Urinary bladder (tissue), 4 donors: ENCODE measurements around the gene NRXN2. TPM values are rescaled to one million over a fixed set of nuclear protein-coding genes. Genes with fewer than 3 reads are reported as not detected.

Source experiments
- DNase-seq: peaks from one replicate; pipeline ENCODE4 v3.0.0-alpha.2; 2015; ENCODE audit errors: extremely low spot score
- H3K27ac ChIP-seq: one replicate; pipeline ENCODE4 v1.5.1; 2013; ENCODE audit warnings: low read depth, mild to moderate bottlenecking, moderate library complexity
- H3K36me3 ChIP-seq: one replicate; pipeline ENCODE4 v1.6.1; 2013; ENCODE audit warnings: mild to moderate bottlenecking, moderate library complexity; ENCODE audit not compliant: insufficient read depth
- H3K4me1 ChIP-seq: one replicate; pipeline ENCODE4 v1.6.1; 2013; ENCODE audit warnings: mild to moderate bottlenecking, moderate library complexity; ENCODE audit not compliant: insufficient read depth
- H3K4me3 ChIP-seq: one replicate; pipeline ENCODE4 v1.5.1; 2013; ENCODE audit warnings: low read depth, low read length
- WGBS: extraction: QIAGEN DNeasy Blood & Tissue Kit; methylation state at CpG from one replicate; pipeline ENCODE4 v1.1.7; 2013; 5-methylcytosine and 5-hydroxymethylcytosine counted together
- polyA plus RNA-seq: library from polyadenylated mRNA; stranded (reverse); fragments of 200-250 nt; gene quantifications from one replicate; pipeline ENCODE4 v1.2.3, GENCODE V29; 2013
- total RNA-seq: library from RNA; depleted of rRNA; stranded (reverse); fragments of >200 nt; gene quantifications from one replicate; pipeline ENCODE4 v1.2.3, GENCODE V29; 2014
- donor health status: healthy with polysubstance abuse.
- donor health status: healthy.

The NRXN2 gene
- total and polyA plus RNA-seq, 2 donors, result 11.5 to 30.5 TPM

DNA sequence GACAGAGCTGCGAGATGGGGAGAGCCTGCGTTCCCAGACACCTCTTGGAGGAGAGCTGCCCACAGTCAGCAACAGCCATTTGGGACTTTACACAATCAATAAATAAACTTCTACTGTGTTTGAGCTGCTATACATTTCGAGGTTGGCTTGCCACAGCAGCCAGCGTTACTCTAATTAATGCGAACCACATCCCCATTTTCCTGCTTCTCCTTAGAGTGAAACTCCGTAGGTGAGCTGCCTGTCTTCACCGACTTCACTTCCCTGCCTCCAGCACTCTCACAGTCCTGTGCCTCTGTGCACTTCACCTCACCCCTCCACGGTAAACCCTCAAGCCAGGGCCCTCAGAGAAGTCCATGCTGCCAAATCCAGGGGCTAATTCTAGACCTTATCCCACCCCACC, 137.8 kb downstream of the NRXN2 start:
- Histone ChIP-seq H3K27ac (no peak overlapping the region), H3K36me3 (no peaks in the 10 kb centered on the region), H3K4me1 (no peaks in the 10 kb centered on the region), H3K4me3 (no peak overlapping the region)
- 65% methylated on average over 8 of the region's 8 CpGs for WGBS
- no peak for DNase-seq

DNA sequence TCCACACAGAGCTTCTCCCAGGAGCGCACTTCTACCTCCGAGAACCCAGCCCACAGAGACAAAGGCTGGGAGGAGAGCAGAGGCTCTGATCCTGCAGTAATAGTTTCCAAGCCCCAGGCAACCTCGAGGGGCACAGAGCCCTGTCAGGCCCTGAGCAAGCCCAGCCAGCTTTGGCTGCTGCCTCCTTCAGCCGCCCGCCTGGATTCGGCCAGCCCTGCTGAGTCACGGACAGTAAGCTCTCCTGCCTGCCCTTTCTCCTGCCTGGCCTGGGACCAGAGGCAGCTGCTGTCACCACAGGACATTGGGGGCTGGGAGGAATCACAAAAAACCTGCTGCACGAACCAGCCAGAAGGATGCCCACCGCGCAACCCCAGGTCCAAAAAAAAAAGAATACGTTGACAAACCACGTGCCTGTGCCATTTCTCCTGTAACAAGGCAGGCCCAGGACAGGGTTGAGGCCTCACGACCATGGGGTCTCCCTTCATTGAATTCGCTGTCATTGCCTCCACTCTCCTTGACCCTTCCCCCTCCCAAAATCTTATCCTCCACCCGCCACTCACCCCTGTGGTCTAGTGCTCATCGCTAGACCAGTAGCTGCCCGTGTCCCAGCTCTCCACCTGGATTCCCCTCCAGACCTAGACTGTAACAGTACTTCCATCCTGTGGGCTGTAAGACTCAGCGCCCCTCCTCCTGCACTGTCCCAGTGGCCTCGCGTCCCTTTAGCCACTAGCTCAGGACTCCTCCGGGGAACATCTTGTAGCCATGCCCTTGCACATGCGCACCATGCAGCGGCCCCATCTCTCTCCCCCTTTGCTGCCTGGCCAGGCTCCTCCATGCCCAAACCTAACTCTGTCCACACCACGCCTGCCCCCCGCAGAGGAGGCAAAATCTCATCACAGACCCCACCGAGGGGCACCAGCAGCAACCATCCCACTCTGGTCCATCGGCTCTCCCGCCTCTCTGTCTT, 139.4 kb downstream of the NRXN2 start:
- Histone ChIP-seq H3K4me1 (no peaks in the 10 kb centered on the region), H3K36me3 (no peaks in the 10 kb centered on the region), H3K4me3 (no peak overlapping the region), H3K27ac (no peak overlapping the region)
- WGBS, result 85% methylated on average over 28 of the region's 28 CpGs
- DNase-seq, result no peak

DNA sequence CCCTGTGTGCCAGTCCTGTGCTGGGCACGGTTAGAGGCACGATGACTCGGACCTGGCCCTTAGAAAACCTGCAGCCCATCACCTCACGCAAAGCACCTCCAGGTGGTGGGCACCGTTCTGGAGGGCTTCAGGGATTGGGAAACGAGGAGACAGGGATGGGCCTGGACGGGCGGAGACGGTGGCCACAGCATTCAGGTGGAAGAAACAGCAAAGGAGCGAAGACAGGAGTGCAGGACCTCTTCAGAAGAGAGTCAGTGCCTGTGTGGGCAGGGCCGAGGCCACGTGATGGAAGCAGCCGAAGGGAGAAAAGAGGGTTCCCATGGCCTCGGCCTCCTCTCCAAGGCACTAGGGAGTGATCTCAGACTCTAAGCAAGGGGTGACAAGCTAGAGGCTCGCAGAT, 140.1 kb downstream of the NRXN2 start:
- no peak for DNase-seq

DNA sequence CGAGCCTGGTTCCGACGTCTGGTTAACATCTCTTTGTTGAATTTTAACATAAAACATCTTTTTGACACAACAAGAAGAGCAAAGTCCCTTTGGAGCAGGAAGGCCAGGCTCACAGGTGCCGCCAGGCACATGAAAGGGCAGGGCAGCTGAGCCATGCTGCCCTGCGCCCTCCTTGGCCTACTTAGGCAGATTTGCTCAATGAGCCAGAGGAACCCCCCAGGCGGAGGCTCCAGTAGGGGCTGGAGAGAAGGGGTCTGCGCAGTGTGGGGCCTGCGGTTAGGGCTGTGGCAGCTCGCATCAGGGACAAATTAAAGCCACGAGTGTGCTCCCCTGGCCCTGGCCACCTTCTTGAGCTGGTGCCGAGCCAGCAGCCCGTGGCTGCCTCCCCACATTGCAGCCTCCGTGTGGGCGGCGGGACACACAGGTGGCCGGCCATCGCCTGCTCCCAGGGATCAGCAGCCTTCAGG, 141.9 kb downstream of the NRXN2 start:
- DNase-seq, result no peak
- Histone ChIP-seq H3K4me1 (no peaks in the 10 kb centered on the region), H3K4me3 (no peak overlapping the region), H3K36me3 (no peaks in the 10 kb centered on the region), H3K27ac (no peak overlapping the region)
- WGBS, result 91% methylated on average over 17 of the region's 17 CpGs

More for the DNA sequence above, 140.1 kb downstream of the NRXN2 start:
- H3K36me3 ChIP-seq, result no peaks in the 10 kb centered on the region
- 90% methylated on average over 15 of the region's 15 CpGs for WGBS
- H3K4me3 ChIP-seq, result no peak overlapping the region
- no peak overlapping the region for H3K27ac ChIP-seq
- H3K4me1 ChIP-seq, result no peaks in the 10 kb centered on the region

DNA sequence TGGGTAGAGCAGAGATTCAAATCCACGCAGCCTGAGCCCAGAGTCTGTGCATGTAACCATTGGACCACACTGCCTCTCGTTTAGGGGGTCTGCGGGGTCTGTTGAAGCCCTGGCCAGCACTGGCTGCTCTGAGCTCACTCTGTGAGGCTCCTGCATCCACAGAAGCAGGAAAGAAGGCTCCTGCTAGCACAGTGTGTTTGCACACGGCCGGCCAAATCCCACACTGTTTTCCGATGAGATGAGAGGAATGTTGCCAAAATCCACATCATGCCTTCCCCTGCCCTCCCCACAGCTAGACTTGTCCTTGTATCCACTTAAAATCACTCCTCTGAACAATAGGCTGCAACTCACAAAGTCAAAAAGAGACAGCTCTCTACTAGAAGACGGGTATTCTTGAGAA, 142.6 kb downstream of the NRXN2 start:
- no peaks in the 10 kb centered on the region for H3K4me1 ChIP-seq
- DNase-seq, result no peak
- WGBS, result 50% methylated on average over 7 of the region's 7 CpGs
- H3K36me3 ChIP-seq, result no peaks in the 10 kb centered on the region
- H3K27ac ChIP-seq, result no peak overlapping the region
- no peak overlapping the region for H3K4me3 ChIP-seq

DNA sequence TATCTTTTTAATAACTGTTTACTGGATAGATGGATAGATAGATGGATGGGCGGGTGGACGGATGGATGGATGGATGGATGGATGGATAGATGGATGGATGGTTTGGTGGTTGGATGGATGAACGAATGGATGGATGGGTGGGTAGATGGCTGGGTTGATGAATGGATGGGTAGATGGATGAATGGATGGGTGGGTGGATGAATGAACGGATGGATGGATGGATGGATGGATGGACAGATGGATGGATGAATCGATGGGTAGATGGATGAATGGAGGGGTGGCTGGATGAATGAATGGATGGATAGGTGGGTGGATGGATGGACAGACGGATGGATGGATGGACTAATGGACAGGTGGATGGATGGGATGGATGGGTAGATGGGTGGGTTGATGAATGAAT, 145.8 kb downstream of the NRXN2 start:
- Histone ChIP-seq H3K36me3 (no peaks in the 10 kb centered on the region), H3K27ac (no peak overlapping the region), H3K4me3 (no peak overlapping the region), H3K4me1 (no peaks in the 10 kb centered on the region)
- no peak for DNase-seq
- 91% methylated on average over 6 of the region's 6 CpGs for WGBS

DNA sequence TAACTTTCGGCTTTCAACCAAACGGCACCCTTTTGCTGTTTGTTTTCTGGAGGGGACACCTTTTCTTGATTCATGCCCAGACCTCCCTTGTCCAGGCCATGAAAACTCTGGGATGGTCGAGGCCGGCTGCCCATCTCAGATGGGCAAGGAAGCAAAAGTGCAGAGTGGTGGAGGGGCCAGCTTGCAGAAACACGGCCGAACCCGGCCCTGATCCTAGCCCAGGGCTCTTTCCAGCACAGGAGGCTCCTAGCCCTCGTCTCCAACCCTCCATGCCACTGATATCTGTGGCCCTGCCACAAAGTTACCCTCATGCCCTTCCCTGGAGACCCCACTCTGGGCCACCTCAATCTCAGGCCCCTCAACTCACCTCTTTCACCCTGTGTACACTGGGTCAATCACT, 150.9 kb downstream of the NRXN2 start:
- DNase-seq, result no peak

DNA sequence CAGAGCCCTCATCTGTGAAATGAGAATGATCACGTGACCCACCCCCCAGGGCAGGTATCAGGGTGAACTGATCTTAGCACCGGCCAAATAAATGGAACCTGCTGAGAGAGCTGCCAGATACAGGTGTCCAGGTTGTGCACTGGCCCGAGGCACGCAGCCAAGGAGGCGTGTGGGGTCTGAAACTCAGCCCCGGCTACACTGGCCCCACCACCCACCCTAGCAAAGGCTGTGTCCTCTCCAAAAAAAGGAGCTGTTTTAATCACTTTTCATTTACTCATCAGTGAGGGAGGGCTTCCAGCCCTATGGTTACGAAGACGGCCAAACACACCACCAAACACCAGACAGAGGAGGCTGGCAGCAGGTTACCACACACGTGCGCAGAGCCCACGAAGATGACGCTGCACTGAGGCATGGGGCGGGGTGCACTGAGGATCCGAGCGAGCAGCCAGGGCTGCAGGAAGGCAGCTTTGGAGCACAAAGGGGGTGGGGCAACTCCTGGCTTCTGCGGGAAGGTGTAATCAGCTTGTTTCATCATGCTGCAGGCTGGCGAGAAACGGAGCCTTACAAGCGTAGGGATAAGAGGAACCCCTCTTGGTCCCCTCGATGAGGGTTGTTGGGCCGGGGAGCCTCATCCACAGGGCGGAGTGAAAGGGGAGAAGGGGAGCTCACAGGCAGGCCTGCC, 151.4 kb downstream of the NRXN2 start:
- Histone ChIP-seq H3K36me3 (no peaks in the 10 kb centered on the region), H3K27ac (no peak overlapping the region), H3K4me1 (no peaks in the 10 kb centered on the region), H3K4me3 (no peak overlapping the region)
- WGBS, result 63% methylated on average over 22 of the region's 22 CpGs
- DNase-seq, result no peak

More for the DNA sequence above, 150.9 kb downstream of the NRXN2 start:
- 82% methylated on average over 8 of the region's 8 CpGs for WGBS
- Histone ChIP-seq H3K4me1 (no peaks in the 10 kb centered on the region), H3K36me3 (no peaks in the 10 kb centered on the region), H3K4me3 (no peak overlapping the region), H3K27ac (no peak overlapping the region)

DNA sequence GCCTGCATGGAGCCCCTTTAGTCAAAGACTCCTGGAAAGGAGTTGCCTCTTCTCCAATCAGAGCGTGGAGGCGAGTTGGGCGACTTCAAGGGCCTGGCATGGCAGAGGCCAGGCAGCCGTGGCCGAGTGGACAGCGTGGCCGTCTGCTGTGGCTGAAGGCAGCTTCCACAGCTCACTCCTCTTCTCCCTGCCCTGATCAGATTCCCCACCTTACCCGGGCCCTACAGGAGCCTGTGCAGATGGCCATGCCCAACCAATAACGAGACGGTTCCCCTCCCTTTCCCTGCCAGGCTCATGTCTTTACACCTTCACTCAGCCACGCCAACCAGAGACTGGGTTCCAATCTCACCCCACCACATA, 152.0 kb downstream of the NRXN2 start:
- no peak overlapping the region for H3K27ac ChIP-seq
- 93% methylated on average over 11 of the region's 11 CpGs for WGBS

DNA sequence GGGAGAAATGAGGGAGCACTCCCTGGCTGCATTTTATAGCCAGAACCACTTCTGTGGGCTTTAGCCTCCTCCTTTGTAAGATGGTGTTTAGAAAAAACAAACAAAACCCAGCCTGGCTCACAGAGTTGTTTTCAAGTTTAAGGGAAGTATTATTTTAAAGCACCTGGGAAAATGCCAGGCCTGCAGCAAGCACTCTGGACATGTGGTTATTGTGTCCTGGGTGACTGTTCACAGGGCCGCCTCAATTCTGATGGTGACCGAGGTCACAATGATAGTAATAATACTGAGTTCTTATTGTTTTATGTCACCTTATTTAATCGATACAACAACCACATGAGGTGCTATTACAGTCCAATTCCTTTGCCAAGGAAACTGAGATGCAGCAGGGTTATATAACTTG, 152.7 kb downstream of the NRXN2 start:
- no peaks in the 10 kb centered on the region for H3K36me3 ChIP-seq
- DNase-seq, result no peak
- H3K27ac ChIP-seq, result no peak overlapping the region
- 90% methylated on average over 3 of the region's 3 CpGs for WGBS
- no peaks in the 10 kb centered on the region for H3K4me1 ChIP-seq
- no peak overlapping the region for H3K4me3 ChIP-seq

More for the DNA sequence above, 152.0 kb downstream of the NRXN2 start:
- no peaks in the 10 kb centered on the region for H3K4me1 ChIP-seq
- H3K4me3 ChIP-seq, result no peak overlapping the region
- no peaks in the 10 kb centered on the region for H3K36me3 ChIP-seq
- DNase-seq, result no peak

DNA sequence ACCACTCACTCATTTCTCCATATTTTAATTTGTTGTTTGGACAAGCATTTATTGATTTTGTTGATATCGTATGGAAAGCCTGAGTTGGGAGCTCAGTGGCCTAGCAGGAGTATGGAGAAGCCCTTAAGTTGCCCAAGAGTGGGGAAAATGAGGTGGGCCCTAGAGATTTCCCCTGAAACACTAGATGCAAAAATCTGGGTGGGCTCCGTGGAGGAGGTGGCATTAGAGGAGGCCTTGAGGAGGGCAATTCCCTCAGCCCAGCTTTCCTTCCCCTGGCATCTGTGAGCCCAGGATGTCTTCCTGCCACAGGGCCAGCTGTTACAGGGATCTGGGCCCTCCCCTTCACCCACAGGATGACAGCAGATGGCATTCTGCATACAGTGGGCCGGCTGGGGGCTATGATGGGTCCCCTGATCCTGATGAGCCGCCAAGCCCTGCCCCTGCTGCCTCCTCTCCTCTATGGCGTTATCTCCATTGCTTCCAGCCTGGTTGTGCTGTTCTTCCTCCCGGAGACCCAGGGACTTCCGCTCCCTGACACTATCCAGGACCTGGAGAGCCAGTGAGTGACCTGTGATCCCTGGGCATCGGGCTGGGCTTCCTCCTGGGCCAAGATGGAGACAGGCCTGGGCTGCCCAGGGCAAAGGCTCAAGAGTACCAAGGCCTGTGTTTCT, 153.6 kb downstream of the NRXN2 start:
- WGBS, result 93% methylated on average over 8 of the region's 8 CpGs
- H3K4me1 ChIP-seq, result no peaks in the 10 kb centered on the region
- no peak overlapping the region for H3K4me3 ChIP-seq
- no peak overlapping the region for H3K27ac ChIP-seq
- no peak for DNase-seq
- no peaks in the 10 kb centered on the region for H3K36me3 ChIP-seq

DNA sequence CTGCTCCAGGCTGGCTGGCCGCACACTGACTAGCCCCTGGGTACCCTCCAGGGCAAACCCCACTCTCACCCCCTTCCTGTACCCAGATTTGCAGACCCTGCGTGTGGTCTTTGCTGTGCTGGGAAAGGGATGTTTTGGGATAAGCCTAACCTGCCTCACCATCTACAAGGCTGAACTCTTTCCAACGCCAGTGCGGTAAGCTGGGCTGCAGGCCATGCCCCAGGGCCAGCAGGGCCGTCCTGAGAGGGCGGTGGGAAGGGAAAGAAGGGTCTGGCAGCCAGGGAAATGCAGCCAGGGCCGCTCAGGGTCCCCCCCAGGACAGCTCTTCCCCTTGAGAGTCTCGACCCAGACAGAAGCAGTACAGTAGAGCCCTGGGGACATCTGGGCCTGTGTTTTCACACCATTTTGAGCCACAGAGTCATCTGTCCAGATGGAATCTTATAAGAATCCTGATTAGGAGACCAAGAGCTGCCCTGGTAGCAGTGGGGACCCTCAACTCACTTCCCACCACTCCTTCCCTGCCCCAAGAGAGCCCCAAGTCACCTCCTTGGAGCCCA, 154.3 kb downstream of the NRXN2 start:
- DNase-seq, result no peak
- Histone ChIP-seq H3K27ac (no peak overlapping the region), H3K4me3 (no peak overlapping the region), H3K4me1 (no peaks in the 10 kb centered on the region), H3K36me3 (no peaks in the 10 kb centered on the region)
- whole genome bisulfite sequencing, result 90% methylated on average over 8 of the region's 8 CpGs

DNA sequence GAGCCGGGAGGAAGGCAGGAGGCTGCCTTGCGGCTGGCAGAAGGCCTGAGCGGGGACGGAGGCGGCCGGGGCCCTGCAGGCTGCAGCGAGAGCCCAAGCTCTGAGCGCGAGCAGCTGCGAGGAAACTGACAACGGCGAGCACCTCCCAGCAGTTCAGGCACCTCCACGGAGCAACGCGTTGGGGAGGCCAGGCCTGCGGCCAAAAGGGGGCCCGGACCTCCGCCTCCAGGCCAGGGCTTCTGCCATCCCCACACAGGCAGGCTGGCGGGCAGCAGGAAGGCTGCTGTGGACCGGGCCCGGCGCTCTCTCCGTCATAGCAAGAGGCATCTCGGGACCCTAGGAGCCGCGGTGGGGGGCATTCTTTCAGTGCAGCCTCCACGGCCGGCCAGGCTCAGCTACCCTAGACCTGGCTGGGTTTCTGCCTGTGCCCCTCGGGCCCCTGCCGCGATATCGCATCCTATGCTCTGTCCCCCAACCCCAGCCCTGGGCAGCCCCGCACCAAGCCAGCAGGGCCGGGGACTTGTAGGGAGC, 154.9 kb downstream of the NRXN2 start:
- H3K27ac ChIP-seq, result no peak overlapping the region
- H3K4me1 ChIP-seq, result no peaks in the 10 kb centered on the region
- H3K36me3 ChIP-seq, result no peaks in the 10 kb centered on the region
- no peak overlapping the region for H3K4me3 ChIP-seq
- WGBS, result 77% methylated on average over 34 of the region's 34 CpGs
- no peak for DNase-seq
